Stomach (tissue), 9 donors: ENCODE measurements around the gene HOXD1. TPM values are rescaled to one million over a fixed set of nuclear protein-coding genes. Genes with fewer than 3 reads are reported as not detected.

Experiments used
- DNase-seq, 2 donors: peaks; one replicate each; pipeline versions ENCODE4 v3.0.0 to v3.0.0-alpha.2; 2013 to 2019
- H3K27ac ChIP-seq, 5 donors: fragments of 200-600 bp in 4 of 5; sonication (generic) in 4 of 5; one replicate each; pipeline ENCODE4 v1.5.1; 2013 to 2019; ENCODE audit warnings: mild to moderate bottlenecking in 1 of 5, moderate library complexity in 1 of 5
- H3K27me3 ChIP-seq, 3 donors: fragments of 200-600 bp; sonication (generic); one replicate each; pipeline ENCODE4 v1.5.1; 2017 to 2019; ENCODE audit warnings: mixed run types in 1 of 3
- H3K36me3 ChIP-seq, 4 donors: fragments of 200-600 bp; sonication (generic); 1 replicate in 3 of 4; 2 replicates in 1 of 4; pipeline ENCODE4 v1.5.1; 2016 to 2019
- H3K4me1 ChIP-seq, 4 donors: fragments of 200-600 bp; sonication (generic); one replicate each; pipeline ENCODE4 v1.5.1; 2016 to 2019
- H3K4me3 ChIP-seq, 4 donors: fragments of 200-600 bp; sonication (generic) in 3 of 4; one replicate each; pipeline ENCODE4 v1.5.1; 2016 to 2019; ENCODE audit warnings: mild to moderate bottlenecking in 1 of 4
- H3K9me3 ChIP-seq, 4 donors: fragments of 200-600 bp; sonication (generic); one replicate each; pipeline ENCODE4 v1.5.1; 2016 to 2019
- CTCF ChIP-seq, 7 experiments: fragments of 450-650 bp in 4 of 7; fragments of 200-600 bp in 3 of 7; sonication (generic) in 3 of 7; IDR thresholded peaks; one replicate each; pipeline ENCODE4 v1.5.1; 2016 to 2019; ENCODE audit warnings: antibody characterized with exemption in 7 of 7, control low read depth in 2 of 7, mild to moderate bottlenecking in 1 of 7
- EP300 ChIP-seq: sonication (generic); formaldehyde crosslinking; IDR thresholded peaks from one replicate; pipeline ENCODE4 v1.6.1; 2017; ENCODE audit warnings: antibody characterized with exemption
- POLR2A ChIP-seq, 4 donors: fragments of 450-650 bp; IDR thresholded peaks; one replicate each; pipeline ENCODE4 v1.6.1; 2016; ENCODE audit warnings: antibody characterized with exemption in 4 of 4, control low read depth in 2 of 4, mild to moderate bottlenecking in 1 of 4, moderate library complexity in 1 of 4
- POLR2AphosphoS5 ChIP-seq, 3 donors: sonication (generic); formaldehyde crosslinking; IDR thresholded peaks; one replicate each; pipeline ENCODE4 v1.6.1; 2016; ENCODE audit warnings: antibody characterized with exemption in 3 of 3
- WGBS, 5 donors: extraction: QIAGEN DNeasy Blood & Tissue Kit in 3 of 5; methylation state at CpG; one replicate each; pipeline versions ENCODE4 v1.1.5 to v1.1.7; 2013 to 2018; 5-methylcytosine and 5-hydroxymethylcytosine counted together
- intact Hi-C: fragments of 100-400 bp; cut with DNase I; formaldehyde crosslinking; loops from one replicate; pipeline ENCODE4 v1.15.1; 2023; ENCODE audit warnings: low total_unique reads
- polyA plus RNA-seq, 3 donors: library from polyadenylated mRNA; stranded (reverse); fragments of 200-250 nt; gene quantifications; one replicate each; pipeline ENCODE4 v1.2.3, GENCODE V29; 2013
- total RNA-seq, 5 donors: library from RNA; depleted of rRNA; stranded (reverse); fragments of >200 nt; gene quantifications; one replicate each; pipeline versions ENCODE4 v1.1.0 to v1.2.3, GENCODE V29; 2014 to 2016
- donor health status: healthy with polysubstance abuse.
- donor health status: Bipolar disorder and iron deficiency.
- donor health status: healthy.

The HOXD1 gene
- total and polyA plus RNA-seq, 8 donors, result 0.12 to 0.23 (median 0.18) TPM; not detected in 5

- intact Hi-C loops, result no loop called here
- Histone ChIP-seq H3K9me3 (peaks cover 0 to 15% (median 0%) of the 10 kb centered on the region in 4 donors), H3K36me3 (no peaks in the 10 kb centered on the region), H3K27ac (no peak overlapping the region), H3K4me3 (no peak overlapping the region), H3K27me3 (peaks cover 32 to 100% (median 87%) of the 10 kb centered on the region in 3 donors), H3K4me1 (peaks cover 3 to 26% (median 20%) of the 10 kb centered on the region in 4 donors)
- peak in 1 of 2 donors; percentile 55 for DNase-seq
- WGBS, 5 donors, result 12 to 25% (median 13%) methylated on average over 4 to 51 of the region's 51 CpGs
- TF ChIP-seq CTCF (IDR thresholded peaks at IDR 0.05) (no peak), POLR2AphosphoS5 (IDR thresholded peaks at IDR 0.05) (no peak), POLR2A (IDR thresholded peaks at IDR 0.05) (no peak), EP300 (no peak)
These were observed 17.0 kb upstream of the HOXD1 start for GRCh38 chr2:176171351-176172006.

DNA sequence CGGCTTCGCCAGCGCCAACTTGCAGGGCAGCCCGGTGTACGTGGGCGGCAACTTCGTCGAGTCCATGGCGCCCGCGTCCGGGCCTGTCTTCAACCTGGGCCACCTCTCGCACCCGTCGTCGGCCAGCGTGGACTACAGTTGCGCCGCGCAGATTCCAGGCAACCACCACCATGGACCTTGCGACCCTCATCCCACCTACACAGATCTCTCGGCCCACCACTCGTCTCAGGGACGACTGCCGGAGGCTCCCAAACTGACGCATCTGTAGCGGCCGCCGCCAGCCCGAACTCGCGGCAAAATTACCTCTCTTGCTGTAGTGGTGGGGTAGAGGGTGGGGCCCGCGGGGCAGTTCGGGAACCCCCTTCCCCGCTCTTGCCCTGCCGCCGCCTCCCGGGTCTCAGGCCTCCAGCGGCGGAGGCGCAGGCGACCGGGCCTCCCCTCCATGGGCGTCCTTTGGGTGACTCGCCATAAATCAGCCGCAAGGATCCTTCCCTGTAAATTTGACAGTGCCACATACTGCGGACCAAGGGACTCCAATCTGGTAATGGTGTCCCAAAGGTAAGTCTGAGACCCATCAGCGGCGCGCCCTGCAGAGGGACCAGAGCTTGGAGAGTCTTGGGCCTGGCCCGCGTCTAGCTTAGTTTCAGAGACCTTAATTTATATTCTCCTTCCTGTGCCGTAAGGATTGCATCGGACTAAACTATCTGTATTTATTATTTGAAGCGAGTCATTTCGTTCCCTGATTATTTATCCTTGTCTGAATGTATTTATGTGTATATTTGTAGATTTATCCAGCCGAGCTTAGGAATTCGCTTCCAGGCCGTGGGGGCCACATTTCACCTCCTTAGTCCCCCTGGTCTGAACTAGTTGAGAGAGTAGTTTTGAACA, 16.2 kb upstream of the HOXD1 start:
- WGBS, 5 donors, result 11 to 30% (median 16%) methylated on average over 46 to 60 of the region's 60 CpGs
- Histone ChIP-seq H3K27ac (no peak overlapping the region), H3K4me3 (no peak overlapping the region), H3K4me1 (peaks cover 3 to 26% (median 20%) of the 10 kb centered on the region in 4 donors), H3K36me3 (no peaks in the 10 kb centered on the region), H3K9me3 (peaks cover 0 to 15% (median 0%) of the 10 kb centered on the region in 4 donors), H3K27me3 (peaks cover 32 to 100% (median 82%) of the 10 kb centered on the region in 3 donors)
- intact Hi-C loops, result no loop called here
- TF ChIP-seq POLR2AphosphoS5 (IDR thresholded peaks at IDR 0.05), result no peak
- DNase-seq, result no peak

- H3K9me3 ChIP-seq, result peaks cover 0 to 15% (median 0%) of the 10 kb centered on the region in 4 donors
- H3K27ac ChIP-seq, result no peak overlapping the region
- TF ChIP-seq CTCF (IDR thresholded peaks at IDR 0.05) (no peak), POLR2A (IDR thresholded peaks at IDR 0.05) (no peak), POLR2AphosphoS5 (IDR thresholded peaks at IDR 0.05) (no peak), EP300 (no peak)
- peaks cover 32 to 100% (median 85%) of the 10 kb centered on the region in 3 donors for H3K27me3 ChIP-seq
- H3K4me3 ChIP-seq, result no peak overlapping the region
- WGBS, 5 donors, result 23 to 34% (median 28%) methylated on average over 14 of the region's 14 CpGs
- intact Hi-C loops, result no loop called here
- no peak for DNase-seq
- peaks cover 3 to 30% (median 23%) of the 10 kb centered on the region in 4 donors for H3K4me1 ChIP-seq
- H3K36me3 ChIP-seq, result no peaks in the 10 kb centered on the region
These were observed 15.4 kb upstream of the HOXD1 start for GRCh38 chr2:176172895-176173566.

GRCh38 chr2:176173567-176174381, 14.7 kb upstream of the HOXD1 start:
- TF ChIP-seq POLR2A (IDR thresholded peaks at IDR 0.05), result no peak
- no peak for TF ChIP-seq EP300
- no peak for TF ChIP-seq CTCF (IDR thresholded peaks at IDR 0.05)
- no peak for TF ChIP-seq POLR2AphosphoS5 (IDR thresholded peaks at IDR 0.05)
- no peak overlapping the region for H3K4me3 ChIP-seq
- H3K9me3 ChIP-seq, result peaks cover 0 to 15% (median 0%) of the 10 kb centered on the region in 4 donors
- no peak overlapping the region for H3K27ac ChIP-seq
- H3K4me1 ChIP-seq, result peaks cover 3 to 38% (median 27%) of the 10 kb centered on the region in 4 donors
- WGBS, 5 donors, result 10 to 19% (median 11%) methylated on average over 7 of the region's 7 CpGs
- DNase-seq, result no peak
- H3K27me3 ChIP-seq, result peaks cover 36 to 100% (median 86%) of the 10 kb centered on the region in 3 donors
- H3K36me3 ChIP-seq, result no peaks in the 10 kb centered on the region
- intact Hi-C loops, result no loop called here
